ENCODE data around the gene FAM3D.
A peak's percentile ranks its signal among the peaks of the same experiment; 100 is the strongest.

FAM3D gene

GRCh38 chr3:58652624-58653023 lies 13.9 kb downstream of the FAM3D start:
- DNase-seq, result no peak

GRCh38 chr3:58651276-58651675 lies 15.3 kb downstream of the FAM3D start:
- DNase-seq, result no peak

DNA sequence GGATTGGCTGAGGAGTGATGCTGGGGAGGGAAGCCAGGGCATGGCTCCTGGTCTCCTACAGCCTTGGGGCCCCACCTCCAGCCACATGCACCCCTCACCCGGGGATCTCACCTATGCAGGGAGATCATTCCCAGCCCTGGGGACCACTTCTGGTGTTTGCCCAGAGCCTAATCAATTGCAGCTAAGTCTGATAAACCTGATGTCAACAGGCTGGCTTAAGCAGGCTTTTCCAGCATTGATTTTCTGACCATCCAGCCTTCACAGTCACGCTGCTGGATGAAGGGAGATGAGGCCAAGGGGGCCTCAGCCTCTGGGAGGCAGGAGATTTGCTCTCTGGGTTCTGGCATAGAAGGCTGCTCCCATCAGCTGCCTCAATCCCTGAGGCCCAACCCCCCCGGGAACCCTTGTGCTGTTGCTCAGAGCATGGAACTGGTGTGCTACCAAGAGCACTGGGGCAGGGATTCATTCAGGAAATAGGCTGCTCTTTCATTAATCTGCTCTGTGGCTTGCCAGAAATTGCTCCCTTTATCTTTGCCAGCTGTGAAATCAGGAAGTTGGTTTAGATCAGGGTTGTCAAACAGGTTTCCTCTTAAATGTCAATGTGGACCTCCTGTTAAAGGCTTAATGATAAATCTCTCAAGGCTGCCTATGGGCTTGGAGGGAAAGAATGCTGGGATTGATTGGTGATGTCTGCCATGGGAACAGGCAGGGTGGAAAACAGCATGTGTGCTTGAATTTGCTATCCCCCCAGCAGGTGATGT lies 19.0 kb downstream of the FAM3D start:
- no peak for DNase-seq

- no peak for DNase-seq
These were observed 20.1 kb downstream of the FAM3D start for GRCh38 chr3:58646503-58646902.

- no peak for DNase-seq
These were observed 20.8 kb downstream of the FAM3D start for GRCh38 chr3:58645726-58646125.

GRCh38 chr3:58642846-58643245 lies 23.7 kb downstream of the FAM3D start:
- DNase-seq, result no peak

DNA sequence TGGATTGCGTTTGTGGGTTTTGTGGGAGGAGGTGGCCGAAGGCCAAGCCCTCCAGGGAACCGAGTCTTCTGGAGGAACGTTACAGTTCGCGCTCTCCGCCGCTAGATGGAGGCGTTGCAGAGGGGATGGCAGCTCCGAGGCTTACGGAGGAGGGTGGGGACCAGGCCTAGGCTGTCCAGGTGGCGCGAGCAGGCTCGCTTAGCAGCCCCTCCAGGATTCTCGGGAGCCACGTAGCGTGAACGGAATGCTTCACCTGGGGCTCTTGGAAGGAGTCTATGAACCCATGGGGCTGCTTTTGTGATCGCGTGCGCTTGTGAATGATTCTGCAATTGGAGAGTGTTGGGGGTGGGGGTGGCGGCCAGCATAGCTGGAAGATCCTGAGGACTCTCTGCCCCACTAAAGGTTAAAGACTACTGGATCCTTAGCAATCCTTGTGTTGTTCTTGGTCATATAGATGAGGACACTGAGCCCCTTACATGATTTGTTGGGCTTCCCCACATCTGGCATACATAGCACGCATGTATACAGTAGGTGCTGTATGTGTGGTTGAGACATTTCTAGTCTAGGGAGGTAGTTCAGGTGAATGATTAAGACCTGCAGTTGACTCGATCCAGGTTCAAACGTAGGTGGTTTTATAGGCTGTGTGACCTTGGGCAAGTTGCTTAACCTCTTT lies 25.7 kb downstream of the FAM3D start:
- peak; percentile 50 for DNase-seq

- no peak for DNase-seq
These were observed 26.7 kb downstream of the FAM3D start for GRCh38 chr3:58639842-58640241.

DNA sequence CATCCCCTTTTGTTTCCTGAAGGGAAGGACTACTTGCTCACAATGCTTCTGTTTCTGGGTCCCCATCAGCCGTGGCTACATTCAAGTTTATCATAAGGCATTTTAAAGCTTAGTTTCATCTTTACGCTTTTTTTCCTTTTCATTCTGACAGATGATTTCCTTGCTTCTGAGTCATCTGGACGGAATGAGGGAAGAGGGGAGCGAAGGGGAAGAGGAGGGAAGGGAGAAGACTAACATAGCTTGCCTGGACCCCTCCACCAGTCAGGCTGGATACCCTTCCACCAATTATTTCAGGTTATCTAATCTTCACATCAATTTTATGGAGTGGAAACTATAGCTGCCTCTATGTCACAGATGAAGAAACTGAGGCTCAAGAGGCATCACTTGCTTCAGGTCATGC lies 27.6 kb downstream of the FAM3D start:
- no peak for DNase-seq

DNA sequence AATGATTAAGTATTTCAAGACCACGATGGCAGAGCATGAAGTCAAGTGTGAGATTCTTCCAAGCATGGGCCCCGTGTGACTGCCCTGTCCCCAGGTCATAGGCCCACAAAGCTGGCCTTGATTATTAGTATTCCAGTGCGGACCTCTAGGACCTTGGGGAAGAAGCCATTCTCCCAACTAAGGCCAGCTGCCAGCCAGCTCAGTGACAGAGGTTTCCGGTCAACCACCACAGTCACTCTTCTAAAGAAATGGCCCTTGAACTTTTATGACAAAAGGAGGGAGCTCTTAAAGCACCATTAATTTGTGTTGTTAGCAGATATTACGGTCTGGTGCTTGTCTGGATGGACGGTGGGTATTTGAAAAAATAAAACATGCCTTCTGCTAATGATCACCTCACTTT lies 28.0 kb downstream of the FAM3D start:
- no peak for DNase-seq

GRCh38 chr3:58637509-58637908 lies 29.1 kb downstream of the FAM3D start:
- no peak for DNase-seq

GRCh38 chr3:58635371-58636285 lies 30.9 kb downstream of the FAM3D start:
- no peak for DNase-seq

- no peak for DNase-seq
These were observed 33.3 kb downstream of the FAM3D start for GRCh38 chr3:58633157-58633865.

GRCh38 chr3:58631742-58632141 lies 34.8 kb downstream of the FAM3D start:
- no peak for DNase-seq

- no peak for DNase-seq
These were observed 35.9 kb downstream of the FAM3D start for GRCh38 chr3:58630710-58631092.

- peak; percentile 39 for DNase-seq
These were observed 36.4 kb downstream of the FAM3D start for GRCh38 chr3:58630076-58630709.

GRCh38 chr3:58629629-58630028 lies 36.9 kb downstream of the FAM3D start:
- no peak for DNase-seq

DNA sequence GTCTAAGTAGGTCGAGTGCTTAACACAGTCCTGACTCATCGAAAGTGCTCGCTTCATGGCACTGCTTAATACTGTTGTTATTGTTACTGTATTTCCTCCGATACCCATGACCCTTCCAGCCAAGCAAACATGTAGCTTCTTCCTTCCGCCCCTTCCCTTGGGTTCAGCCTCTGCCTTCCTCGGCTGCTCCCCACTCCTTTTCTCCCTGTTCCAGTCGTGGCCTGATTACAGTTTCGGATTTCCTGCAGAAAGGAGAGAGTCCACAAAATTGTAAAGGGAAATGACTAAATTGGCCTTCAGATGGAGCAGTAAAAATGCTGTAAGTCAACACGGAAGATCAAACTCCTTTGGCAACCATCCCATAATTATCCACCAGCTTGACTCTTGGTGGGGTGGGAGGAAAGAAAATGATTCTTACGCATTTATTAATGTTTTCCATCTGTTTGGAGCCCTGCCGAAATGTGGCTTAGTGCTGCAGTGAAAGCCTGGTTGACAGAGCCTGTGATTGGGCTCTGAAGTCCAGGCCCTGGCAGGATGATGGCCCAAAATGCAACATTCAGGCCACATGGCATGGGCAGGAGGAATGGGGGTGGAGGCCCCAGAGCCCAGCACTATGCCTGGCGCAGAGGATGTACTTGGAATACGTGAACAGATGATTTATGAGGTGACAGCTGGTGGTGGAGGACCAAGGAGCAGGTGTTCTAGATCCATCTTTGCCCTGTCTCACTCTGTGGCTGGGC lies 37.6 kb downstream of the FAM3D start:
- no peak for DNase-seq

- no peak for DNase-seq
These were observed 38.6 kb downstream of the FAM3D start for GRCh38 chr3:58627941-58628340.

- DNase-seq, result no peak
These were observed 39.0 kb downstream of the FAM3D start for GRCh38 chr3:58627570-58627885.

DNA sequence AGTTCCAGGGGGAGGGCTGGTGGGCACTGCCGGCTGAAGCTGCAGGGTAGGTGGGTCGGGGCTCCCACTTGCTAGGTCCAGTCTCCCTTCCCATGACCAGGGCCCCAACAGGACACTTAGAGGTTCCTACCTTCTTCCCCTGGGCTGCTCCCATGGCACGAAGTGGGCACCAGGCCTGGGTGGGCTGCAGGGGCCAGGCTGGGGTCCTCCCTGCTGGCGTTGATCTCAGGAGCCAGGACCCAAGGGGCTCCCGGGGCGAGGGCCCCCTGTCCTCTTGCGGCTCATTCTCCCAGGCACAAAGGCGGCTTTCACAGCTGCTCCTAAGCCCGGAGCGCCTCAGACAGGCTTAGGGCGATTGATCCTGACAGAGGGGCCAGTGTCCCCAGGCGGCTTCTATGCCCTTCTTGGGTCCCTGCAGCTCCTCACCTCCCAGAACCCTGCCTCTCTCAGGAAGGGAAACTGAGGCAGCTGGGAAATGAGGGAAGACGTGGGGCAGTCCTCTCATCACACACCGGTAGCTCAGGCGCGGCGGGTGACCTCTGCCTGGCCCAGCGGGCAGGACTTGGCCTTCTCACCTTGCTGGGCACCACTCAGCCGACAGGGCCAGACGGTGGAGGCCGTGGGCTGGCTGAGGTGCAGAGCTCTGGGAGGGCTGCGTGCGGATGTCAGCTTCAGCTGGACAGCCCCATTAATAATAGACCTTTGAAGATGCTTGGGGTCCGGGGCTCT lies 39.6 kb downstream of the FAM3D start:
- no peak for DNase-seq

Measured in CD4-positive, alpha-beta T cell treated with Interleukin-15 for 1 hour (primary cell).